Limb (tissue), 2 donors: ENCODE results near the gene UBE2I.
"Not testable (repeated sequence)": the region's sequence is repeated elsewhere in the genome, so short reads cannot be mapped to it uniquely, and the experiment has no call there.

ENCODE experiments used
- DNase-seq, 2 donors: peaks; one replicate each; pipeline ENCODE4 v3.0.0-alpha.2; 2016; ENCODE audit errors: extremely low spot score in 2 of 2

The UBE2I gene

DNA sequence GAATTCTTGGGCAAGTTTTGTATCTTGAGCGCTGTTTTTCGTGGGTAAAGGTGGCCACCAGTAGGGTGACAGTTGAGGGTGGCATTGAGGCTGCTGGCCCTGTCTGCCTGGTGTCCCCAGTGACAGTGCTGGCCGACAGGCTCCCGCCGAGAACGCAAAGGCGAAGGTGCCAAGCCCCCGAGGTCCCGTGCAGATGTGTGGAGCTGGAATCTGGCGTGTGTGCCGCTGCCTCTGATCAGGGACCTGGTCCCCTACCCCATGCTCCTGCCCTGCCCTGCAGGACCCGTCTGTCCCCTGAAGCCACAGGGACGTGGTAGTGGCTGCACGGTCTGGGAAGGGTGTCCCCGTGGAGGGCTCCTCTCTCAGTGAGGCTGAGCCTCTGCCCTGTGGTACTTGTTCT lies 3.5 kb downstream of the UBE2I start:
- DNase-seq: no peak

GRCh38 chr16:1313721-1314369 lies 4.4 kb downstream of the UBE2I start:
- DNase-seq: no peak

- DNase-seq: no peak
Measured at GRCh38 chr16:1314399-1315068, 5.1 kb downstream of the UBE2I start.

DNA sequence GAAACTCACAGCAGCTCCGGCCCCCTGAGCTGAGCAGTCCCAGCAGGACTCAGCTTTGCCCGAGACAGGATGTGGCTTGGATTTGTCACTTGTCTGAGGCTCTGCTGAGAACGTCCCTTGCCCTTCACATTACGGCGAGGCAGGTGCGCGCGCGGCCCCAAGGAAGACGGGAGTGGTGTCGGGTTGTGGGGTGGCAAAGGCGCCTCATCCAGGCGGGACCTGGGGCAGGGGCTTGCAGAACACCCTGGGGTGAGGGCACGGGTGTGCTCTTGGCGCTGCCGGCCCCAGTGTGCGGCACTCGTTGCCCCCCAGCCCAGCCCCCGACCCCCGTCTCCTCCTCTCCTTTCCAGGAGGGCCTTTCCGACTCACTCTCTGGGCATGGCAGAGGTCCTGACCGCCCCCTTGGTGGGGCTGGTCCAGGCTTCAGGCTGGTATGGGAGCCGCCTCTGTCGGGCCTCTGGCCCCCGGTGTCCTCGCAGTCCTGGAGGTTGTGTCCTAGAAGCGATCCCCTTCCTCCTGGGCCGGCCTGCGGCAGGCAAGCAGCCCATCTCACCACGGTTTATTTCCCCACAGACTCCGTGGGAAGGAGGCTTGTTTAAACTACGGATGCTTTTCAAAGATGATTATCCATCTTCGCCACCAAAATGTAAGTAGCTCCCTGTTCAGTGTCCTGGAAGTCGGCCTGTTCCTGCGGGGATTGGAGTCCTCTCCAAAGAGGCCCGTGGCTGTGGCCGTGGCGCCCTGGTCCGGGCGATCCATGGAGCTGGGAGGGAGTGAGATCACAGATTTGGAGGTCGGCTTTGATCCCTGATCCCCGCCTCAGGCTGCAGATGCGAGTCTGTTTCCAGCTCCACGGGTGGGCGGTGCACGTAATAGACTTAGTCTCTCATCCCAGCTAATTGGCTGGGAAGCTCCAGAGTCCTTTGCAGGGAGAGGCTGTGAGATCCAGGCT lies 5.9 kb downstream of the UBE2I start:
- no peak for DNase-seq

DNA sequence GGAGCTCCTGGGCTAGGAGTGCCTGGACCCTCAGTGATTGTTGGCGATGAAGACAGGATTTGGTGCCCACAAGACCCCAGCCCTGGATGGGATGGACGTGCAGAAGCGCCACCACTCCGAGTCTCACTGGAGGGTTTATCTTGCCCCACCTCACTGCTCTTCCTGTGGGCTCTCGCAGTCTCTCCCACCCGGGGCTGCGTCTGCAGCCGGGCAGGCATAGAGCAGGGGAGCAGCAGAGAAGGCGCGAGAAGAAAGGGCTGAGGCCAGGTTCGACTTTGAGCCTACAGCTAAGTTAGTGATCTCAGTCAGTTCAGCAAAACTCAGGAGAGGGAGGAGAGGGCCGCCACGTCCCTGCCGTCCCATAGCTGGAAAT lies 6.6 kb downstream of the UBE2I start:
- DNase-seq: no peak

- DNase-seq: no peak
Measured at GRCh38 chr16:1317479-1318267, 8.2 kb downstream of the UBE2I start.

DNA sequence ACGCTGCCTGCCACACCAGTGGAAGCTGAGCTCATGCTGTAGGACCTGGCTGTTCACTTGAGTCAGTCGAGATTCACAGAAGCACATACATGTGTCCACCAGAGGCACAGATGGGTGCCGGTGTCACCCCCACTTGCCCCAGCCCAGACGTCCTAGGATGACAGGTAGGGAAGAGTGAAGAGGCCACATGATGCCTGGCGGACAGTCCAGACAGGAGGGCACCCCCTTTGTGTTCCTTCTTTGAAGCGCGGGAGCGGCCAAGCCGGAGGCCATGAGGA lies 8.8 kb downstream of the UBE2I start:
- DNase-seq: no peak

GRCh38 chr16:1319041-1319440 lies 9.6 kb downstream of the UBE2I start:
- no peak for DNase-seq

DNA sequence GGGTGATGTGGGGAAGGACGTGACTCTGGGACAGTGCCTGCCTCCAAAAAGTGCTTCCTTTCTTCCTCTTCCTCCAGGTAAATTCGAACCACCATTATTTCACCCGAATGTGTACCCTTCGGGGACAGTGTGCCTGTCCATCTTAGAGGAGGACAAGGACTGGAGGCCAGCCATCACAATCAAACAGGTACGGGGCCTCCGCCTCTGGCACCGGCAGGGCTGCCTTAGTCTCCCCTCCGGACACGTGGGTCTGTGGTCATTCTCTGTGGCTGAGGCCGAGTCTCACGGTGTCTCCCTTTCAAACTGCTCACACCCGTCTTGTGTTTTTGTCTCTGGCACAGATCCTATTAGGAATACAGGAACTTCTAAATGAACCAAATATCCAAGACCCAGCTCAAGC lies 10.7 kb downstream of the UBE2I start:
- no peak for DNase-seq

DNA sequence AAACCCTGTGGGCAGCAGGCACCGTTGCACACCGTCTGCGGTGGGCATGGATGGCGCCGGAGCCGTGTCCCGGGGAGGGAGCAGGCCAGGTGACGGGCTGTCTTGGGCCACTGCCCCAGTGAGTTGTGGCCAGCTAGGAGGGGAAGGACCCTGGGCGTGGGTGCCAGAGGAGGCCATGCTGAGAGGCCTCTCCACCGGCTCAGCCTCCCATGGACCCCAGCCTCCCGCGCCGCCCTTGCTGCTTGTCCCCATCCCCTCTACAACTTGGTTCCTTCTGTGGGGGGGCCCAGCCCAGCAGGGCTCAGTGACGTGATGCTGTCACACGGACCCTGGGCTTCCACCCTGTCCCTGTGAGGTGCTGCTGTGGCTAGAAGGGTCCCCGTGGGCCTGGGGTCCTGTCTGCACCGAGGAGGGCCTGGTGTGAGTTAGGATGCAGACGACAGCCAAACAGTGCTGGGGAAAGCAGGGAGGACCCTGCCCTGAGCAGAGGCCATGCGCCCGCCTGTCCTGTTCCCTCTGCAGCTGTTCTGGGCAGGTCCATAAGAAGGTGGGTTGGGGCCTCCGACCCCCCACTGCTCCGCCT lies 11.3 kb downstream of the UBE2I start:
- no peak for DNase-seq

GRCh38 chr16:1322407-1322806 lies 13.0 kb downstream of the UBE2I start:
- no peak for DNase-seq

DNA sequence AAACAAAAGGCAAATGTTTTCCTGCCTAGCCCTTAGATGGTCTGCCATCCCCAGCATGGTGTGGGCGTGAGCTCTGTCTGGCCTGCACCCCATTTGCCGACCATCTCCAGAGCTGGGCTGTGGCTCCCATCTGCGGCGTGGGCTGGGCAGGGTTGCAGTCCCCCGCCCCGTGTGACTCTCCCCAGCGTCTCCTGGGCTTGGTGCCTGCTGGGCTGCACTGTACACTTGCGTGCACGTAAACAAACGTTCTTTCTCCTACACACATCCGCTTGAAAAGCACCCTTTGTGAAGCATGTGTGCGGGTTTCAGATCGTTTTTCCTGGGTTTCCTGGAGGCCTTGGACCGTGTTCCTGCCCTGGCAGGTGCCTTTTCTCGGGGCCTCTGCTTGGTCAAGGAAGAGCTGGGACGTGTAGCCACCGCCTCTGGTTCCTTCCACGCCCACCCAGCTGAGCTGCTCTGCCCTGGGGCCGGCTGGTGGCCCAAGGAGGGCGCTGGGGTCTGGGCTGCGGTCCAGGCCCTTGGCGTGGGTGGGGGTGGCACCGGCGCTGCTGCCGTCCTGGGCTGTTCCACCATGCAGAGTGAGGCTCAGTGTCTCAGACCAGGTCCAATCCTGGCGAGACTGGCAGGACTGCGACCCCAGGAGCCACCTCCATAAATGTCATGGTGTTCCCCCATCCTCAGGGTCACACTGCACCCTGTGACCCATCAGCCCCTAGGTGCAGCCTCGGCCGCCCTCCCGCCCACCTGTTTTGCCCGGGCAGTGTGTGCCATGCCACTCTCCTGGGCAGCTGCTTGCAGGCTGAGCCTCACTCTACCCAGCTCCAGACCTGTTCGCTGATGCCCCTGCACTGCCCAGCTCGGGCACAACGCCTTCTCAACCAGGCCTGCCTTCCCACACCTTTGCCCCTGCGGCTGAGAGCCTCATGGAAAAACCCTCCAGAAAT lies 14.1 kb downstream of the UBE2I start:
- DNase-seq: no peak

DNA sequence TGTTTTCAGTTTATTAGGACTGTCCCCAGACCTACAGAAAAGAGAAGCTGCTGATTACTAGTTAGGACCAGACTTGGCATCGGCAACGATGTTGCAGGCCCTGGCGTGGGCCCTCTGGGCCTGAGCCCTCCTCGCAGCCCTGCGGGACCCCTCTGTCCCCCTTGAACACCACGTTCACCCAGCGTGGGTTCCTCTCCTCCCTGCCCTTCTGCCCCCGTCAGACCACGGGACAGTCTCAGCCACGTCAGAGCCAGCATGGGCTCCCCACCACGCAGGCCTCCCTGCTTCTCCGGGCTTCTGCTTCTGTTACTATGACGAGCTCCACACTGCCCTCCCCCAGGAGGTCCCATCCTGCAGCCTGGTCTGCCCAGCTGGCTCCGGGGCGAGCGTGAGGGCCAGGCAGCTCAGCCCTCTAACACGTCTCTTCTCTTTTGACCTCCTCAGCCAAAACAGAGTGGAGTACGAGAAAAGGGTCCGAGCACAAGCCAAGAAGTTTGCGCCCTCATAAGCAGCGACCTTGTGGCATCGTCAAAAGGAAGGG lies 14.9 kb downstream of the UBE2I start:
- no peak for DNase-seq

GRCh38 chr16:1325261-1325660 lies 15.8 kb downstream of the UBE2I start:
- DNase-seq: no peak

DNA sequence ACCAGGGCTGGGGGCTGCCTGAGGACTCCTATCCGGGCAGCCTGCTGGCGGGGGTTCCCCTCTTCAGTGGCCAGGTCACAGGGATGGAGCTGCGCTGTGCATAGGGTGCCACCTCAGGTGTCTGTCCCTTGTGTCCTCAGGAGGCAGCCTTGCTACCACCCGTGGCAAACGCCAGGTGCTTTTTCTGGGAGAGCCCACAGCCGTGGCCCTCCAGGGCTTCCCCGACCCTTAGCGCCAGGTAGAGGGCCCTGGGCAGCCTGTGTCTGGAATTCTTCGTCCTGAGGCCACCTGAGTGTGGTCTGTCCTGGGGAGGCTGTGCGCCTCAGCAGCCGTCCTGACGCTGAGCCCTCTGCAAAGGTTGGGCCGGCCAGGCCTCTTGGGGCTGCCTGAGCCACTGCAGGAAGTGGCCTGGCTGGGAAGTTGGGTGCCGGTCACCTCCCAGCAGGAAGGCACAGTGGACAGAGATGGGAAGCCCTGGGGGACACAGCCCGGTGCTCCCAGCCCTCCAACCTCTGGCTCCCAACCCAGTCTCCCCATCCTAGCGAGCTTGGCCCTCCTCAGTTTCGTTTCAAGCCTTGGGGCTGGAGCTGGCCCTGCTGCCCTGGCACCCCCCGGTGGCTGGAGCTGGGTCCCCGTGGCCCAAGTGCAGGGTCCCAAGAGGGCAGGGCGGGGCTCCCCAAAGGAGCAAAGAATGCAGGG lies 16.4 kb downstream of the UBE2I start:
- DNase-seq: no peak

GRCh38 chr16:1326391-1326790 lies 17.0 kb downstream of the UBE2I start:
- no peak for DNase-seq

DNA sequence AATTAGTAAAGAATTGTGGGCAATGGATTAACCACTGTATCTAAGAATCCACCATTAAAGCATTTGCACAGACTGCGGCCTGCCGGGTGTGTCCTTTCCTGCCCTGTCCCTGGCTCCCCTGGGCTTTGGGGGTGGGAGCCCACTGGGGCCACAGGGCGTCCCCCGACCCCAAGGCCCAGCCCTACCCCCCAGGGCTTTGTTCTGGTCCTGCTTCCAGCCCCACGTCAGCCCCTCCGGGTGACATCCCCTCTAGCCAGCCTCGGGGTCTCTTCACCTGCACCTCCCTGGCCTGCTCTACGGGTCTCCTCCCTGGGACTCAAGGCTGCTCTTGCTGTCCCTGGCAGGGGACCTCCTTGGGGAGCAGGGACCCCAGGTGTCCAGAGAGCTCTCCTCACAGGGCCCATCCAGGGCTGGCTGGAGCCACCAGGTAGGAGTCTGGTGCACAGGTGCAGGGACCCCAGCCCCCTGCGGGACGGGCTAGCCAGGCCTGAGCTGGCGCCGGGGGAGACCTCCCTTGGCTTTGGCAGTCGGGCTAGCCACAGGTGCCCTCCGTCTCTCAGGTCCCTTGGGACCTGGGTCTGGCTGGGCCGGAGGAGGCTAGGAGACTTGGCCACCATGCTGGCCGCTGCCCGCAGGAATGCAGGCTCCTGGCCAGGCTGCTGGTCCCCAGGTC lies 17.6 kb downstream of the UBE2I start:
- DNase-seq: no peak

GRCh38 chr16:1327619-1327947 lies 18.1 kb downstream of the UBE2I start:
- no peak for DNase-seq

DNA sequence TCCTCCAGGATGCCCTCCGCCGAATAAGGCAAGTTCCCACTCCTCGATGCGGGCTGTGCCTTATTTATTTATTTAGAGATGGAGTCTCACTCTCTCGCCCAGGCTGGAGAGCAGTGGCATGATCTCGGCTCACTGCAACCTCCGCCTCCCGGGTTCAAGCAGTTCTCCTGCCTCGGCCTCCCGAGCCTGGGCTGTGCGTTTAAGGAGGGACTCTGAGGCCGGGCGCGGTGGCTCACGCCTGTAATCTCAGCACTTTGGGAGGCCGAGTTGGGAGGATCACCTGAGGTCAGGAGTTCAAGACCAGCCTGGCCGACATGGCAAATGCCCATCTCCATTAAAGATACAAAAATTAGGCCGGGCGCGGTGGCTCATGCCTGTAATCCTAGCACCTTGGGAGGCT lies 18.7 kb downstream of the UBE2I start:
- DNase-seq: not testable (repeated sequence)
